Measurements from ENCODE around the gene TLE1. TPM values are rescaled to one million over a fixed set of nuclear protein-coding genes. Genes with fewer than 3 reads are reported as not detected.
"Not testable (repeated sequence)": the region's sequence is repeated elsewhere in the genome, so short reads cannot be mapped to it uniquely, and the experiment has no call there.

The TLE1 gene
- total and polyA plus RNA-seq, 9 of the 15 experiments (the other 6 are each of a cell fraction or from before 2014, with no cell fraction given) = 0.11 TPM; not detected in 8

- TF ChIP-seq ZNF77 (CRISPR knock-in tag; IDR thresholded peaks at IDR 0.05) = no peak
- TF ChIP-seq ZNF3 (CRISPR knock-in tag; IDR thresholded peaks at IDR 0.05) = no peak
Observed at GRCh38 chr9:81690251-81690851, 1.0 kb upstream of the TLE1 start (continued).

- H3K9ac ChIP-seq (ENCODE audit: insufficient read depth in 1 of 2, low read depth in 2 of 2, low read length in 2 of 2); H3K4me1 ChIP-seq (replicated peaks in 1 of 2; ENCODE audit: control insufficient read depth in 2 of 2, insufficient read depth in 2 of 2, low read length in 2 of 2); intact Hi-C loops (cut with micrococcal nuclease); H3K9me1 ChIP-seq (ENCODE audit: control insufficient read depth, insufficient read depth, low read length); FAIRE-seq; in situ Hi-C loops (cut with MboI); ATAC-seq; BruUV-seq (replicated peaks); POLR2A ChIA-PET; H3K4me2 ChIP-seq (ENCODE audit: insufficient read depth, low read length); H2AFZ ChIP-seq (ENCODE audit: low read depth, low read length); H4K20me1 ChIP-seq (replicated peaks; ENCODE audit: control insufficient read depth, insufficient read depth, low read length); H3K79me2 ChIP-seq (ENCODE audit: control insufficient read depth, insufficient read depth, low read length); DNase-seq (ENCODE audit: extremely low read depth in 1 of 4, low spot score in 3 of 4); H3K27ac ChIP-seq (ENCODE audit: extremely low read depth, low read depth, low read length); H3K9me3 ChIP-seq (replicated peaks; ENCODE audit: control insufficient read depth, insufficient read depth, low read depth, low read length); CTCF ChIA-PET (ENCODE audit: low intra/inter-chr PET ratio); H3K27me3 ChIP-seq (ENCODE audit: control insufficient read depth in 2 of 2, insufficient read depth in 2 of 2, low read length in 2 of 2); H3K36me3 ChIP-seq (ENCODE audit: control insufficient read depth, insufficient read depth, low read length); H3K4me3 ChIP-seq: not testable (repeated sequence)
- no CpG with 5 or more reads among the region's 21 CpGs for WGBS (ENCODE audit: insufficient coverage, low coverage, missing lambda C conversion rate)
Observed at GRCh38 chr9:81689093-81689342, 329 bp downstream of the TLE1 start.

- WGBS (ENCODE audit: insufficient coverage, low coverage, missing lambda C conversion rate) = 53% methylated on average over 12 of the region's 107 CpGs
- H3K9ac ChIP-seq (ENCODE audit: insufficient read depth in 1 of 2, low read depth in 2 of 2, low read length in 2 of 2); H3K36me3 ChIP-seq (ENCODE audit: control insufficient read depth, insufficient read depth, low read length); H3K9me3 ChIP-seq (replicated peaks; ENCODE audit: control insufficient read depth, insufficient read depth, low read depth, low read length); intact Hi-C loops (cut with micrococcal nuclease); POLR2A ChIA-PET; H3K27ac ChIP-seq (ENCODE audit: extremely low read depth, low read depth, low read length); H2AFZ ChIP-seq (ENCODE audit: low read depth, low read length); H4K20me1 ChIP-seq (replicated peaks; ENCODE audit: control insufficient read depth, insufficient read depth, low read length); FAIRE-seq; H3K4me1 ChIP-seq (replicated peaks in 1 of 2; ENCODE audit: control insufficient read depth in 2 of 2, insufficient read depth in 2 of 2, low read length in 2 of 2); H3K4me2 ChIP-seq (ENCODE audit: insufficient read depth, low read length); ATAC-seq; DNase-seq (ENCODE audit: extremely low read depth in 1 of 4, low spot score in 3 of 4); H3K79me2 ChIP-seq (ENCODE audit: control insufficient read depth, insufficient read depth, low read length); CTCF ChIA-PET (ENCODE audit: low intra/inter-chr PET ratio); in situ Hi-C loops (cut with MboI); H3K27me3 ChIP-seq (ENCODE audit: control insufficient read depth in 2 of 2, insufficient read depth in 2 of 2, low read length in 2 of 2); BruUV-seq (replicated peaks); H3K4me3 ChIP-seq; H3K9me1 ChIP-seq (ENCODE audit: control insufficient read depth, insufficient read depth, low read length): not testable (repeated sequence)
Observed at GRCh38 chr9:81688262-81689092, 870 bp downstream of the TLE1 start.
